Breast epithelium (tissue), 3 donors: ENCODE measurements around the gene BLNK.

ENCODE experiments used
- CTCF ChIP-seq, 3 donors: fragments of 450-650 bp; IDR thresholded peaks; one replicate each; pipeline ENCODE4 v1.5.1; 2016 to 2017; ENCODE audit warnings: antibody characterized with exemption in 3 of 3, mild to moderate bottlenecking in 3 of 3, moderate library complexity in 3 of 3
- POLR2A ChIP-seq: fragments of 450-650 bp; IDR thresholded peaks from one replicate; pipeline ENCODE4 v1.6.1; 2016; ENCODE audit warnings: antibody characterized with exemption, mild to moderate bottlenecking, moderate library complexity
- POLR2AphosphoS5 ChIP-seq, 3 donors: sonication (generic); formaldehyde crosslinking; IDR thresholded peaks; one replicate each; pipeline ENCODE4 v1.6.1; 2017; ENCODE audit warnings: antibody characterized with exemption in 3 of 3

GRCh38 chr10:96208946-96209345, 62.4 kb downstream of the BLNK start:
- TF ChIP-seq CTCF (IDR thresholded peaks at IDR 0.05) (no peak), POLR2AphosphoS5 (IDR thresholded peaks at IDR 0.05) (no peak), POLR2A (no peak)
